Upper lobe of left lung (tissue), 6 donors: Measurements from ENCODE around the gene TMEM63A. TPM values are rescaled to one million over a fixed set of nuclear protein-coding genes. Genes with fewer than 3 reads are reported as not detected.
A peak's percentile ranks its signal among the peaks of the same experiment; 100 is the strongest.
"Not testable (repeated sequence)": the region's sequence is repeated elsewhere in the genome, so short reads cannot be mapped to it uniquely, and the experiment has no call there.

Source experiments
- ATAC-seq, 2 donors: fragments of 200-7000 bp; cut with Tn5 transposase; one replicate each; pipeline ENCODE4 v1.9.1; 2022; ENCODE audit warnings: mild to moderate bottlenecking in 2 of 2, moderate library complexity in 2 of 2; ENCODE audit not compliant: low FRiP score in 2 of 2
- DNase-seq, 2 donors: peaks; one replicate each; pipeline ENCODE4 v3.0.0-alpha.2; 2019 to 2020
- H3K27ac ChIP-seq, 4 donors: fragments of 200-600 bp; sonication (generic); one replicate each; pipeline ENCODE4 v1.5.1; 2016 to 2019
- H3K27me3 ChIP-seq, 4 donors: fragments of 200-600 bp; sonication (generic); one replicate each; pipeline ENCODE4 v1.5.1; 2017 to 2019
- H3K36me3 ChIP-seq, 4 donors: fragments of 200-600 bp; sonication (generic); one replicate each; pipeline ENCODE4 v1.5.1; 2016 to 2019
- H3K4me1 ChIP-seq, 4 donors: fragments of 200-600 bp; sonication (generic); one replicate each; pipeline ENCODE4 v1.5.1; 2018 to 2019
- H3K4me3 ChIP-seq, 4 donors: fragments of 200-600 bp; sonication (generic); one replicate each; pipeline ENCODE4 v1.5.1; 2017 to 2019; ENCODE audit warnings: mild to moderate bottlenecking in 2 of 4, moderate library complexity in 1 of 4
- H3K9me3 ChIP-seq, 4 donors: fragments of 200-600 bp; sonication (generic); one replicate each; pipeline ENCODE4 v1.5.1; 2018 to 2019
- EP300 ChIP-seq, 4 donors: sonication (generic); formaldehyde crosslinking; IDR thresholded peaks; one replicate each; pipeline ENCODE4 v1.5.1; 2017; ENCODE audit warnings: antibody characterized with exemption in 4 of 4, control low read depth in 2 of 4
- POLR2A ChIP-seq, 4 donors: fragments of 450-650 bp; IDR thresholded peaks; one replicate each; pipeline ENCODE4 v1.5.1; 2016 to 2017; ENCODE audit warnings: antibody characterized with exemption in 4 of 4, mild to moderate bottlenecking in 2 of 4
- POLR2AphosphoS5 ChIP-seq, 2 donors: sonication (generic); formaldehyde crosslinking; IDR thresholded peaks; one replicate each; pipeline ENCODE4 v1.5.1; 2017; ENCODE audit warnings: antibody characterized with exemption in 2 of 2
- WGBS, 2 donors: methylation state at CpG; one replicate each; pipeline ENCODE4 v1.1.5; 2017 to 2018; 5-methylcytosine and 5-hydroxymethylcytosine counted together
- total RNA-seq, 6 donors: library from RNA; depleted of rRNA in 4 of 6; stranded (reverse); fragments of >200 nt in 4 of 6; gene quantifications; one replicate each; pipeline versions ENCODE4 v1.1.0 to v1.2.1, GENCODE V29; 2016 to 2021
- TF ChIP-seq, protein P1 (sequence below), 6 experiments: fragments of 450-650 bp in 4 of 6; fragments of 200-600 bp in 2 of 6; sonication (generic) in 2 of 6; IDR thresholded peaks; one replicate each; pipeline ENCODE4 v1.5.1; 2016 to 2019; ENCODE audit warnings: antibody characterized with exemption in 6 of 6
- donor health status: DM: no; HTN: no; CAD: no; lungs with moderate emphysema.
- donor health status: DM: no; HTN: yes; CAD: no; lungs with severe emphysema.

The TMEM63A gene
- total RNA-seq, 6 donors from 2014 or later = 57.9 to 244 (median 105) TPM

DNA sequence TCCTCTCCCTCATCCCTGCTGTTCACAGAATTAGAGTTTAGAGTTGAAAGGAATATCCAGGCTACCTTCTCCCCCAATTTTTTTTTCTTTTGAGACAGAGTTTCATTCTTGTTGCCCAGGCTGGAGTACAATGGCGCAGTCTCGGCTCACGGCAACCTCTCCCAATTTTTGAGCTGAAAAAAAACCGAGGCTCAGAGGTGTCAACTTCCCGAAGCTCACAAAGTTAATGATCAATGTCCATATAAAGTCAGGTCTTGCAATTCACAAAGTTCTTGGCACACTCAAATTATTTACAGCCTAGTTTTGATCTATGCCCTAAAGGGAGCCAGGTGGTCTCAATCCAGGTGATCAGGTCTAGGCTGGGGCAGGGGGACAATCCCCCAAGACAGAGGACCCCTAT is 7.6 kb upstream of the TMEM63A start:
- WGBS, 2 donors = 92 to 93% methylated on average over 5 of the region's 5 CpGs
- no peak for DNase-seq
- Histone ChIP-seq H3K36me3 (no peaks in the 10 kb centered on the region), H3K27ac (no peak overlapping the region), H3K4me3 (no peak overlapping the region), H3K4me1 (peaks cover 0 to 2% (median 0%) of the 10 kb centered on the region in 4 donors), H3K9me3 (no peaks in the 10 kb centered on the region), H3K27me3 (no peaks in the 10 kb centered on the region)
- no peak for ATAC-seq
- TF ChIP-seq POLR2AphosphoS5 (IDR thresholded peaks at IDR 0.05) = no peak
- TF ChIP-seq POLR2A (IDR thresholded peaks at IDR 0.05) = no peak

GRCh38 chr1:225888898-225889601 is 6.9 kb upstream of the TMEM63A start, which contains the start of gene LEFTY1:
LEFTY1 (minus strand) TSS chr1:225889146; CDS start chr1:225889066, 80 bp downstream.
- TF ChIP-seq, protein P1, sequence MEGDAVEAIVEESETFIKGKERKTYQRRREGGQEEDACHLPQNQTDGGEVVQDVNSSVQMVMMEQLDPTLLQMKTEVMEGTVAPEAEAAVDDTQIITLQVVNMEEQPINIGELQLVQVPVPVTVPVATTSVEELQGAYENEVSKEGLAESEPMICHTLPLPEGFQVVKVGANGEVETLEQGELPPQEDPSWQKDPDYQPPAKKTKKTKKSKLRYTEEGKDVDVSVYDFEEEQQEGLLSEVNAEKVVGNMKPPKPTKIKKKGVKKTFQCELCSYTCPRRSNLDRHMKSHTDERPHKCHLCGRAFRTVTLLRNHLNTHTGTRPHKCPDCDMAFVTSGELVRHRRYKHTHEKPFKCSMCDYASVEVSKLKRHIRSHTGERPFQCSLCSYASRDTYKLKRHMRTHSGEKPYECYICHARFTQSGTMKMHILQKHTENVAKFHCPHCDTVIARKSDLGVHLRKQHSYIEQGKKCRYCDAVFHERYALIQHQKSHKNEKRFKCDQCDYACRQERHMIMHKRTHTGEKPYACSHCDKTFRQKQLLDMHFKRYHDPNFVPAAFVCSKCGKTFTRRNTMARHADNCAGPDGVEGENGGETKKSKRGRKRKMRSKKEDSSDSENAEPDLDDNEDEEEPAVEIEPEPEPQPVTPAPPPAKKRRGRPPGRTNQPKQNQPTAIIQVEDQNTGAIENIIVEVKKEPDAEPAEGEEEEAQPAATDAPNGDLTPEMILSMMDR (IDR thresholded peaks at IDR 0.05) = no peak
- TF ChIP-seq POLR2AphosphoS5 (IDR thresholded peaks at IDR 0.05) (no peak), EP300 (IDR thresholded peaks at IDR 0.05) (no peak), POLR2A (IDR thresholded peaks at IDR 0.05) (no peak)
- WGBS, 2 donors = 57 to 80% methylated on average over 3 to 6 of the region's 11 CpGs
- H3K4me1 ChIP-seq = peaks cover 0 to 2% (median 0%) of the 10 kb centered on the region in 4 donors
- H3K27me3 ChIP-seq = no peaks in the 10 kb centered on the region
- no peak within 1 kb of the TSS for H3K27ac ChIP-seq
- H3K36me3 ChIP-seq = no peaks in the 10 kb centered on the region
- ATAC-seq = peak in 1 of 2 donors; percentile 30
- H3K9me3 ChIP-seq = no peaks in the 10 kb centered on the region
- H3K4me3 ChIP-seq = no peak within 1 kb of the TSS
- peak in 1 of 2 donors; percentile 73 for DNase-seq

- peaks cover 0 to 3% (median 1%) of the 10 kb centered on the region in 4 donors for H3K4me1 ChIP-seq
- H3K27ac ChIP-seq = no peak overlapping the region
- 86 to 96% methylated on average over 12 to 18 of the region's 18 CpGs for WGBS, 2 donors
- TF ChIP-seq, protein P1 (IDR thresholded peaks at IDR 0.05) = no peak
- no peak for TF ChIP-seq POLR2AphosphoS5 (IDR thresholded peaks at IDR 0.05)
- TF ChIP-seq POLR2A (IDR thresholded peaks at IDR 0.05) = no peak
- TF ChIP-seq EP300 (IDR thresholded peaks at IDR 0.05) = no peak
- no peak for ATAC-seq
- H3K27me3 ChIP-seq = no peaks in the 10 kb centered on the region
- no peaks in the 10 kb centered on the region for H3K9me3 ChIP-seq
- no peak for DNase-seq
- H3K4me3 ChIP-seq = no peak overlapping the region
- no peaks in the 10 kb centered on the region for H3K36me3 ChIP-seq
These were observed 6.2 kb upstream of the TMEM63A start for GRCh38 chr1:225888289-225888897.

- not testable (repeated sequence) for H3K9me3 ChIP-seq, H3K27ac ChIP-seq, ATAC-seq, H3K36me3 ChIP-seq, H3K4me1 ChIP-seq, H3K27me3 ChIP-seq
- peak in 1 of 2 donors; percentile 78 for DNase-seq
- WGBS, 2 donors = 41 to 100% methylated on average over 1 to 4 of the region's 56 CpGs
- H3K4me3 ChIP-seq = peak overlapping the region in 1 of 4 donors; percentile 10
These were observed 5.5 kb upstream of the TMEM63A start for GRCh38 chr1:225887554-225888288.

GRCh38 chr1:225887030-225887314 is 4.8 kb upstream of the TMEM63A start:
- WGBS, 2 donors = 90 to 93% methylated on average over 7 of the region's 7 CpGs
- Histone ChIP-seq H3K4me1 (peaks cover 6 to 8% (median 7%) of the 10 kb centered on the region in 4 donors), H3K4me3 (no peak overlapping the region), H3K36me3 (no peaks in the 10 kb centered on the region), H3K27me3 (no peaks in the 10 kb centered on the region), H3K9me3 (no peaks in the 10 kb centered on the region), H3K27ac (no peak overlapping the region)
- DNase-seq = no peak
- TF ChIP-seq EP300 (IDR thresholded peaks at IDR 0.05) (no peak), POLR2A (IDR thresholded peaks at IDR 0.05) (no peak), POLR2AphosphoS5 (IDR thresholded peaks at IDR 0.05) (no peak)
- TF ChIP-seq, protein P1 (IDR thresholded peaks at IDR 0.05) = no peak
- no peak for ATAC-seq
